Coronary artery (tissue), 2 donors: ENCODE measurements around the gene SLAMF7.

ENCODE experiments used
- DNase-seq: peaks from one replicate; pipeline ENCODE4 v3.0.0-alpha.2; 2017; ENCODE audit warnings: low spot score
- H3K27ac ChIP-seq, 2 donors: fragments of 200-600 bp; sonication (generic); one replicate each; pipeline ENCODE4 v1.5.1; 2016 to 2019
- H3K4me3 ChIP-seq: fragments of 200-600 bp; sonication (generic); 2 replicates; pipeline ENCODE4 v1.5.1; 2016; ENCODE audit warnings: mild to moderate bottlenecking, moderate library complexity
- CTCF ChIP-seq: fragments of 200-600 bp; sonication (generic); IDR thresholded peaks from one replicate; pipeline ENCODE4 v1.5.1; 2019; ENCODE audit warnings: antibody characterized with exemption

The SLAMF7 gene

GRCh38 chr1:160740133-160740688 lies 1.2 kb downstream of the SLAMF7 start:
- H3K27ac ChIP-seq = no peak overlapping the region
- DNase-seq = no peak
- no peak overlapping the region for H3K4me3 ChIP-seq
- no peak for TF ChIP-seq CTCF

- H3K4me3 ChIP-seq = no peak overlapping the region
- no peak overlapping the region for H3K27ac ChIP-seq
- no peak for DNase-seq
- no peak for TF ChIP-seq CTCF
These were observed 2.0 kb downstream of the SLAMF7 start for GRCh38 chr1:160741092-160741501.

GRCh38 chr1:160741612-160742348 lies 2.7 kb downstream of the SLAMF7 start:
- no peak for TF ChIP-seq CTCF
- DNase-seq = no peak
- H3K27ac ChIP-seq = no peak overlapping the region
- H3K4me3 ChIP-seq = no peak overlapping the region

- Histone ChIP-seq H3K4me3 (no peak overlapping the region), H3K27ac (no peak overlapping the region)
- DNase-seq = no peak
- TF ChIP-seq CTCF = no peak
These were observed 3.5 kb downstream of the SLAMF7 start for GRCh38 chr1:160742428-160743127.

- H3K4me3 ChIP-seq = no peak overlapping the region
- no peak overlapping the region for H3K27ac ChIP-seq
- no peak for TF ChIP-seq CTCF
- DNase-seq = no peak
These were observed 4.2 kb downstream of the SLAMF7 start for GRCh38 chr1:160743266-160743665.

GRCh38 chr1:160744199-160744851 lies 5.3 kb downstream of the SLAMF7 start:
- H3K4me3 ChIP-seq = no peak overlapping the region
- TF ChIP-seq CTCF = no peak
- H3K27ac ChIP-seq = no peak overlapping the region
- no peak for DNase-seq
